Calu3 (cell line): ENCODE results near the gene TTC33. TPM values are rescaled to one million over a fixed set of nuclear protein-coding genes. Genes with fewer than 3 reads are reported as not detected.

Experiments
- BruUV-seq: library from RNA; stranded (reverse); fragments of 400-500 nt; replicated peaks from 2 replicates; lab custom pipeline; 2021; lab: Mats Ljungman, UMichigan
- CTCF ChIA-PET: fragments of 300-600 bp; sonication (Branson Sonifier 250); formaldehyde crosslinking; loops from one replicate; lab custom pipeline; 2022; ENCODE audit warnings: antibody characterized with exemption; lab: Charles Lee
- DNase-seq: peaks from one replicate; pipeline ENCODE4 v3.0.0; 2022
- H3K27ac Mint-ChIP-seq: one replicate; pipeline ENCODE4 v1.8.0; 2022; ENCODE audit warnings: mixed read lengths; ENCODE audit not compliant: unreplicated experiment
- H3K27me3 Mint-ChIP-seq: one replicate; pipeline ENCODE4 v1.8.0; 2022; ENCODE audit warnings: mixed read lengths; ENCODE audit not compliant: unreplicated experiment
- H3K36me3 Mint-ChIP-seq: one replicate; pipeline ENCODE4 v1.8.0; 2022; ENCODE audit warnings: mild to moderate bottlenecking, moderate library complexity, mixed read lengths; ENCODE audit not compliant: insufficient read depth, unreplicated experiment
- H3K4me1 Mint-ChIP-seq: one replicate; pipeline ENCODE4 v1.8.0; 2022; ENCODE audit warnings: mild to moderate bottlenecking, low read depth, mixed read lengths; ENCODE audit not compliant: unreplicated experiment
- H3K4me3 Mint-ChIP-seq: one replicate; pipeline ENCODE4 v1.8.0; 2022; ENCODE audit warnings: mild to moderate bottlenecking, low read depth, moderate library complexity, mixed read lengths; ENCODE audit not compliant: unreplicated experiment
- H3K9me3 Mint-ChIP-seq: one replicate; pipeline ENCODE4 v1.8.0; 2022; ENCODE audit warnings: low read depth, mixed read lengths; ENCODE audit not compliant: unreplicated experiment
- CTCF ChIP-seq: fragments of 200-600 bp; IDR thresholded peaks from one replicate; pipeline ENCODE4 v1.8.0; 2022; ENCODE audit warnings: antibody characterized with exemption; ENCODE audit not compliant: unreplicated experiment
- intact Hi-C: fragments of 100-400 bp; cut with micrococcal nuclease; formaldehyde crosslinking; loops from one replicate; pipeline ENCODE4 v1.10.0; 2022; ENCODE audit not compliant: unreplicated experiment
- total RNA-seq: library from RNA; stranded (reverse); gene quantifications from 2 replicates; pipeline ENCODE4 v1.2.3, GENCODE V29; 2022

The TTC33 gene
- total RNA-seq, 1 experiment from 2014 or later, result 11.3 TPM

GRCh38 chr5:40623480-40624420 is 132.0 kb downstream of the TTC33 start:
- TF ChIP-seq CTCF, result no peak
- H3K27me3 Mint-ChIP-seq, result no peaks in the 10 kb centered on the region
- no peak for DNase-seq
- CTCF ChIA-PET, result no interaction called here
- H3K4me1 Mint-ChIP-seq, result no peaks in the 10 kb centered on the region
- no TSS peak for BruUV-seq
- no peaks in the 10 kb centered on the region for H3K9me3 Mint-ChIP-seq
- no peak overlapping the region for H3K27ac Mint-ChIP-seq
- no peaks in the 10 kb centered on the region for H3K36me3 Mint-ChIP-seq
- no peak overlapping the region for H3K4me3 Mint-ChIP-seq
- intact Hi-C loops, result no loop called here

- CTCF ChIA-PET, result no interaction called here
These were observed 133.1 kb downstream of the TTC33 start for GRCh38 chr5:40622463-40623252.

GRCh38 chr5:40619421-40619820 is 136.3 kb downstream of the TTC33 start:
- TF ChIP-seq CTCF, result no peak
- intact Hi-C loops, result no loop called here
- no peak overlapping the region for H3K27ac Mint-ChIP-seq
- H3K27me3 Mint-ChIP-seq, result no peaks in the 10 kb centered on the region
- no TSS peak for BruUV-seq
- no peak for DNase-seq
- no peaks in the 10 kb centered on the region for H3K4me1 Mint-ChIP-seq
- H3K9me3 Mint-ChIP-seq, result no peaks in the 10 kb centered on the region
- H3K4me3 Mint-ChIP-seq, result no peak overlapping the region
- no peaks in the 10 kb centered on the region for H3K36me3 Mint-ChIP-seq
- CTCF ChIA-PET, result no interaction called here

More at GRCh38 chr5:40622463-40623252, 133.1 kb downstream of the TTC33 start:
- Mint-ChIP-seq H3K27me3 (no peaks in the 10 kb centered on the region), H3K4me3 (no peak overlapping the region), H3K4me1 (no peaks in the 10 kb centered on the region), H3K36me3 (no peaks in the 10 kb centered on the region), H3K9me3 (no peaks in the 10 kb centered on the region), H3K27ac (no peak overlapping the region)
- DNase-seq, result no peak
- no peak for TF ChIP-seq CTCF
- no TSS peak for BruUV-seq
- intact Hi-C loops, result no loop called here

GRCh38 chr5:40618926-40619325 is 136.8 kb downstream of the TTC33 start:
- no peaks in the 10 kb centered on the region for H3K27me3 Mint-ChIP-seq
- DNase-seq, result no peak
- H3K4me3 Mint-ChIP-seq, result no peak overlapping the region
- no peaks in the 10 kb centered on the region for H3K9me3 Mint-ChIP-seq
- CTCF ChIA-PET, result no interaction called here
- no peak overlapping the region for H3K27ac Mint-ChIP-seq
- no peaks in the 10 kb centered on the region for H3K4me1 Mint-ChIP-seq
- intact Hi-C loops, result no loop called here
- H3K36me3 Mint-ChIP-seq, result no peaks in the 10 kb centered on the region
- BruUV-seq, result no TSS peak
- no peak for TF ChIP-seq CTCF
